ENCODE measurements around the gene AP2A2. TPM values are rescaled to one million over a fixed set of nuclear protein-coding genes. Genes with fewer than 3 reads are reported as not detected.

The AP2A2 gene
- total RNA-seq, 4 donors from 2014 or later = 70.5 to 130 (median 102) TPM

DNA sequence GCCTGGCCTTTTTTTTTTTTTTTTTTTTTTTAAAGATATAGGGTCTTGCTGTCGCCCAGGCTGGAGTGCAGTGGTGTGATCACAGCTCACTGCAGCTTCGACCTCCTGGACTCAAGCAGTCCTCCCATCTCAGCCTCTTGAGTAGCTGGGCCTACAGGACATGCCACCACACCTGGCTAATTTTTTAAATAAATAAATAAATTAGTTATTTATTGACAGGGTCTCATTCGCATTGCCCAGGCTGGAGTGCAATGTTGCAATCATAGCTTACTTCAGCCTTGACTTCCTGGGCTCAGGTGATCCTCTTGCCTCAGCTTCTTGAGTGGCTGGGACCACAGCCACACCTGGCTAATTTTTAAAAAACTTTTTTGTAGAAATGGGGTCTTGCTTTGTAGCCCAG lies 10.5 kb downstream of the AP2A2 start:
- Histone ChIP-seq H3K9me3 (no peaks in the 10 kb centered on the region), H3K36me3 (no peaks in the 10 kb centered on the region), H3K27ac (no peak overlapping the region), H3K27me3 (no peaks in the 10 kb centered on the region), H3K4me3 (no peak overlapping the region), H3K4me1 (peaks cover 7 to 35% (median 11%) of the 10 kb centered on the region in 4 donors)
- WGBS, 2 donors (ENCODE audit: low coverage in 1 of 2) = 91% methylated on average over 3 of the region's 3 CpGs; no CpG with 5 or more reads in 1 of the 2 donors
- no peak for DNase-seq
- intact Hi-C loops (cut with DNase I; ENCODE audit: low total_unique reads) = no loop called here
- in situ Hi-C loops (cut with MboI; ENCODE audit: low pct_ligation_motif_present in 1 of 4, low pct_unique_long_range_greater_than_20kb in 1 of 4, low sequenced_read_pairs in 3 of 4) = no loop called here
- no peak for TF ChIP-seq EP300 (IDR thresholded peaks at IDR 0.05; ENCODE audit: low read depth)
- TF ChIP-seq, protein P1, sequence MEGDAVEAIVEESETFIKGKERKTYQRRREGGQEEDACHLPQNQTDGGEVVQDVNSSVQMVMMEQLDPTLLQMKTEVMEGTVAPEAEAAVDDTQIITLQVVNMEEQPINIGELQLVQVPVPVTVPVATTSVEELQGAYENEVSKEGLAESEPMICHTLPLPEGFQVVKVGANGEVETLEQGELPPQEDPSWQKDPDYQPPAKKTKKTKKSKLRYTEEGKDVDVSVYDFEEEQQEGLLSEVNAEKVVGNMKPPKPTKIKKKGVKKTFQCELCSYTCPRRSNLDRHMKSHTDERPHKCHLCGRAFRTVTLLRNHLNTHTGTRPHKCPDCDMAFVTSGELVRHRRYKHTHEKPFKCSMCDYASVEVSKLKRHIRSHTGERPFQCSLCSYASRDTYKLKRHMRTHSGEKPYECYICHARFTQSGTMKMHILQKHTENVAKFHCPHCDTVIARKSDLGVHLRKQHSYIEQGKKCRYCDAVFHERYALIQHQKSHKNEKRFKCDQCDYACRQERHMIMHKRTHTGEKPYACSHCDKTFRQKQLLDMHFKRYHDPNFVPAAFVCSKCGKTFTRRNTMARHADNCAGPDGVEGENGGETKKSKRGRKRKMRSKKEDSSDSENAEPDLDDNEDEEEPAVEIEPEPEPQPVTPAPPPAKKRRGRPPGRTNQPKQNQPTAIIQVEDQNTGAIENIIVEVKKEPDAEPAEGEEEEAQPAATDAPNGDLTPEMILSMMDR (IDR thresholded peaks at IDR 0.05) = no peak
- no peak for TF ChIP-seq POLR2AphosphoS5 (IDR thresholded peaks at IDR 0.05)
- TF ChIP-seq POLR2A (IDR thresholded peaks at IDR 0.05) = no peak

DNA sequence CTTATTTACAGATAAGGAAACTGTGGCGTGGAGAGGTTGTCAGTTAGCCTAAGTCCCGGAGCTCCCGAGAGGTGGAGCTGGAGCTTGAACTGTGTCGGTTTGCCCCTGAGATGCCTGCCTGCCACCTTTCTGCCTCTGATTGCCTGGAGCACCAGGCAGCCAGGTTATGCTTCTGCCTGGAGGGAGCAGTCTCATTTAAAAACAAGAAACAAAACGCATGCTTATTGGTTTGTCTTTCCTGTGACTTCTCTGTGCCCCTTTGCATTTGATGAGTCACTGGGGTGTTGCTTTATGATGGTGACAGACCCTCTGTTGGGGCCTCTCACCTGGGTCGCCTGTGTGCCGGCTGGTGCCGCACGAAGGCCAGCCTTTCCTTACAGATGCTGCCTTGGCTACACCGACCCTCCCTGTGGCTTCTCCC lies 12.2 kb downstream of the AP2A2 start:
- in situ Hi-C loops (cut with MboI; ENCODE audit: low pct_ligation_motif_present in 1 of 4, low pct_unique_long_range_greater_than_20kb in 1 of 4, low sequenced_read_pairs in 3 of 4) (no loop called here), intact Hi-C loops (cut with DNase I; ENCODE audit: low total_unique reads) (no loop called here)
- TF ChIP-seq EP300 (IDR thresholded peaks at IDR 0.05; ENCODE audit: low read depth) (no peak), POLR2A (IDR thresholded peaks at IDR 0.05) (no peak), POLR2AphosphoS5 (IDR thresholded peaks at IDR 0.05) (no peak)
- TF ChIP-seq, protein P1 (IDR thresholded peaks at IDR 0.05) = no peak
- Histone ChIP-seq H3K27me3 (no peaks in the 10 kb centered on the region), H3K4me1 (peaks cover 7 to 41% (median 16%) of the 10 kb centered on the region in 4 donors), H3K9me3 (no peaks in the 10 kb centered on the region), H3K36me3 (no peaks in the 10 kb centered on the region), H3K27ac (no peak overlapping the region), H3K4me3 (no peak overlapping the region)
- DNase-seq = no peak
- 50 to 77% methylated on average over 1 to 10 of the region's 10 CpGs for WGBS, 2 donors (ENCODE audit: low coverage in 1 of 2)

DNA sequence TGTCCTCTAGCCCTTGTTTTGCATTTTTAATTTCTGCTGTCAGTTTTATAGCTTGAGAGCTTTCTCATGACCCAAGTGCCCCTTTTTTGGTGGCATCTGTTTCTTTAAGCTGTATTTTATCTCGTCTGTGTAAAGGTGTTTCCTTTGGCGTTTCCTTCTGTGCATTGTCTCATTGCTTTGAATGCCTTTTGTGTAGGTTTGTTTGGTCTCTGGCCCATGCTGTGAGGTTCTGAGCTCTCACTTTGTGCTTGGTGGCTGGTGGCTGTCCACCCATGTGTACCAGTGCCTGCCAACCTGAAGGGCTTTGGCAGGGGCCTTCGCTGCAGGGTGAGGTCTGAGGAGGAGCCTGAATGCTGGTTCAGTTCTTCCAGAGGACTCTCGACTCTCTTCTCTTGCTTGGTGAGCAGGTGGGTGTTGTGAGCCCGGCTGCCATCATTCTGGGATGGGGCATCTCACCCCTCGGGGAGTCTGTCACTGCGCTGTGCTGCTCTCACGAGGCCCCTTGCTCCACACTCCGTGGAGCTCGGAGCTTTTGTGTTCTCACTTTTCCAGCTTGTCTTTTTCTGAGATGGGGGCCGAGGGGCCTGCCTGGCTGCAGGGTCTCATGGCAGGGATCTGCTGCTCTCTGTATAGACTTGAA lies 14.9 kb downstream of the AP2A2 start:
- intact Hi-C loops (cut with DNase I; ENCODE audit: low total_unique reads) (no loop called here), in situ Hi-C loops (cut with MboI; ENCODE audit: low pct_ligation_motif_present in 1 of 4, low pct_unique_long_range_greater_than_20kb in 1 of 4, low sequenced_read_pairs in 3 of 4) (no loop called here)
- Histone ChIP-seq H3K36me3 (no peaks in the 10 kb centered on the region), H3K27ac (no peak overlapping the region), H3K4me1 (peaks cover 7 to 27% (median 16%) of the 10 kb centered on the region in 4 donors), H3K4me3 (no peak overlapping the region), H3K27me3 (no peaks in the 10 kb centered on the region), H3K9me3 (no peaks in the 10 kb centered on the region)
- TF ChIP-seq POLR2A (IDR thresholded peaks at IDR 0.05) (no peak), EP300 (IDR thresholded peaks at IDR 0.05; ENCODE audit: low read depth) (no peak), POLR2AphosphoS5 (IDR thresholded peaks at IDR 0.05) (no peak)
- TF ChIP-seq, protein P1 (IDR thresholded peaks at IDR 0.05) = no peak
- 22 to 80% methylated on average over 2 to 11 of the region's 11 CpGs for WGBS, 2 donors (ENCODE audit: low coverage in 1 of 2)
- no peak for DNase-seq

DNA sequence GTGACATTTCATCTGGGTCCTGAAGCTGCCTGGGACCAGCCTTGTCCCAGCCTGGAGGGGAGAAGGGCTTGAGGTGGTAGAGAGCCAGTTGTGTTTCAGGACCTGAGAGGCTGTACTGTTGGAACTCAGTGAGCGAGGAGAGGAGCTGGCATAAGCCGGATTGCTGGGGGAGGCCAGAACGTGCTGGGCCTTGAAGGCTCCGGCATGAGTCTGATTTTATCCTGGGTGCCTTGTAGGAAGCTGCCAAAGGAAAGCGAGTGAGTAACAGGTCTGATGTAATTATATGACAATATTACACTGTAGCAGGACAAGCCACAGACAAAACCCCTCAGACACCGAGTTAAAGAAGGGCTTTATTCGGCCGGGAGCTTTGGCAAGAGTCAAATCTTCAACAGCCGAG lies 17.2 kb downstream of the AP2A2 start:
- Histone ChIP-seq H3K27ac (no peak overlapping the region), H3K4me3 (no peak overlapping the region), H3K36me3 (no peaks in the 10 kb centered on the region), H3K27me3 (no peaks in the 10 kb centered on the region), H3K9me3 (no peaks in the 10 kb centered on the region), H3K4me1 (peaks cover 7 to 31% (median 13%) of the 10 kb centered on the region in 4 donors)
- intact Hi-C loops (cut with DNase I; ENCODE audit: low total_unique reads) (no loop called here), in situ Hi-C loops (cut with MboI; ENCODE audit: low pct_ligation_motif_present in 1 of 4, low pct_unique_long_range_greater_than_20kb in 1 of 4, low sequenced_read_pairs in 3 of 4) (no loop called here)
- DNase-seq = no peak
- TF ChIP-seq POLR2AphosphoS5 (IDR thresholded peaks at IDR 0.05) (no peak), POLR2A (IDR thresholded peaks at IDR 0.05) (no peak), EP300 (IDR thresholded peaks at IDR 0.05; ENCODE audit: low read depth) (no peak)
- TF ChIP-seq, protein P1 (IDR thresholded peaks at IDR 0.05) = no peak
- 84% methylated on average over 9 of the region's 9 CpGs; no CpG with 5 or more reads in 1 of the 2 donors for WGBS, 2 donors (ENCODE audit: low coverage in 1 of 2)
